ENCODE measurements around the gene EGFLAM. TPM values are rescaled to one million over a fixed set of nuclear protein-coding genes. Genes with fewer than 3 reads are reported as not detected.

EGFLAM gene
- total and polyA plus RNA-seq, 2 experiments from 2014 or later: 6.5 to 9.0 TPM

DNA sequence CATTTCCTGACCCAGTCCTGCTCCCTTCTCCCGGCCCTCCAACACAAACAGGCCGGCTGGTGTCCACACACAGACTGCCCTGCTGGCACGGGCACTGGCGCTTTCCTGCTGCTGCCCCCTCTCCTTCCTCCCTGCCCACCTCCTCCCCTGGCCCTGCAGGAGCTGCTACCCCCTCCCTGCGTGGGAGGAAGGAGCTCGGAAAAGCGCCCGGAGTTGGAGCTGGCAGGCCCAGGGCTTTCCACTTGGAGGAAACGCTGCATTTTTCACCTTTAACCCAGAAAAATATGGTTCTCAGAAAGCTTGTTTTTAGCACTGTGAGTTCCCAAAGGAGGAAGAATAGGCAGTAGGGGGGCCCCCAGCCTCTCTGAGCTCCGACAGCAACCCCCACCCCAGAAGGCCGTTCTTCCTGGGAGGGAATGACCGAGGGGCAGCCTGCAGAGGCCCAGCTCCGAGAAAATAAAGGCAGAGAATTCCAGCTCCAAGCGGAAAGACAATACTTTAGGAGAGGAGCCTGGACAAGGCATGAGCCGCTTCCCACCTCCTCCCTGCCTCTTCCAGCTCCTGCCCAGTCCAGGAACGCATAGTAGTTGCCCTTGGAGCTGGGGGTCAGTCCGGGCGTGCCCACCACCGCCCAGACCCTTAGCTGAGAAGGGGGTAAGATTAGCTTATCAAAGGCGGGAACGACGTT lies 209.1 kb downstream of the EGFLAM start:
- Histone ChIP-seq H2AFZ (no peak overlapping the region), H3K9me3 (ENCODE audit: low read depth) (no peaks in the 10 kb centered on the region)

DNA sequence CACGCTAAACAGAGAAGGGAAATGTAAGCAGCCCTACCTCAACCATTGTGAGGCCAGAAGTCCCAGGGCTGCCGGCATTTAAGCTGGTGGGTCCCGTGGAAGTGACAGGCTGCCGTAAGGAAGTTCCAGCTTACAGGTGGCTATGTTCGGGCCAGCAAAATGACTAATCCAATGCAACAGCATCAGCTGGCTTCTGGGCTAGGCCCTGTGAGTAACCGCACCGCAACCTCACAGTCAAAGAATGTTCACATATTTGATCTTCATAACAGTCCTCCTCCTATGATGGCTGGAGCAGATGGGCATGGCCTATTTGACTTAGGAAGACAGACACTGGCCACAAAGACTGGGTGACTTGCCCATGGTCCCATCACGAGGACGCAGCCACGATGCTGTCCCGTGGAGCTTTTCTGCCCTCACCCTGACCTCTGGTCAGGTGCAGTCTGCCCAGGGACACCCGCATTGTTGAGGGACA lies 209.9 kb downstream of the EGFLAM start:
- Histone ChIP-seq H3K27ac (peak overlapping the region; percentile 73), H3K9me2 (replicated peaks; ENCODE audit: insufficient read depth) (no peaks in the 10 kb centered on the region), H3K79me2 (no peaks in the 10 kb centered on the region), H3K27me3 (no peaks in the 10 kb centered on the region), H4K20me1 (ENCODE audit: insufficient read depth, poor library complexity, severe bottlenecking) (no peaks in the 10 kb centered on the region), H3K4me3 (no peak overlapping the region), H3K36me3 (replicated peaks; ENCODE audit: insufficient read depth, low read depth) (no peaks in the 10 kb centered on the region), H3K4me2 (no peak overlapping the region), H3K4me1 (ENCODE audit: insufficient read depth) (peaks cover 41% of the 10 kb centered on the region), H3K9me3 (ENCODE audit: low read depth) (no peaks in the 10 kb centered on the region), H2AFZ (no peak overlapping the region)
- DNase-seq (ENCODE audit: low spot score): no peak
- WGBS (ENCODE audit: low lambda C conversion rate, missing lambda C conversion rate): 93% methylated on average over 12 of the region's 12 CpGs
- TF ChIP-seq EZH2 (IDR thresholded peaks at IDR 0.05; ENCODE audit: borderline replicate concordance): no peak
- no peak for TF ChIP-seq EZH2phosphoT487 (IDR thresholded peaks at IDR 0.05; ENCODE audit: low read depth, severe bottlenecking, unreplicated experiment)
- TF ChIP-seq, protein P1, sequence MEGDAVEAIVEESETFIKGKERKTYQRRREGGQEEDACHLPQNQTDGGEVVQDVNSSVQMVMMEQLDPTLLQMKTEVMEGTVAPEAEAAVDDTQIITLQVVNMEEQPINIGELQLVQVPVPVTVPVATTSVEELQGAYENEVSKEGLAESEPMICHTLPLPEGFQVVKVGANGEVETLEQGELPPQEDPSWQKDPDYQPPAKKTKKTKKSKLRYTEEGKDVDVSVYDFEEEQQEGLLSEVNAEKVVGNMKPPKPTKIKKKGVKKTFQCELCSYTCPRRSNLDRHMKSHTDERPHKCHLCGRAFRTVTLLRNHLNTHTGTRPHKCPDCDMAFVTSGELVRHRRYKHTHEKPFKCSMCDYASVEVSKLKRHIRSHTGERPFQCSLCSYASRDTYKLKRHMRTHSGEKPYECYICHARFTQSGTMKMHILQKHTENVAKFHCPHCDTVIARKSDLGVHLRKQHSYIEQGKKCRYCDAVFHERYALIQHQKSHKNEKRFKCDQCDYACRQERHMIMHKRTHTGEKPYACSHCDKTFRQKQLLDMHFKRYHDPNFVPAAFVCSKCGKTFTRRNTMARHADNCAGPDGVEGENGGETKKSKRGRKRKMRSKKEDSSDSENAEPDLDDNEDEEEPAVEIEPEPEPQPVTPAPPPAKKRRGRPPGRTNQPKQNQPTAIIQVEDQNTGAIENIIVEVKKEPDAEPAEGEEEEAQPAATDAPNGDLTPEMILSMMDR (IDR thresholded peaks at IDR 0.05; ENCODE audit: poor library complexity): no peak

More for the DNA sequence above, 209.1 kb downstream of the EGFLAM start:
- H3K36me3 ChIP-seq (replicated peaks; ENCODE audit: insufficient read depth, low read depth): no peaks in the 10 kb centered on the region
- H3K9me2 ChIP-seq (replicated peaks; ENCODE audit: insufficient read depth): no peaks in the 10 kb centered on the region
- no peak overlapping the region for H3K4me2 ChIP-seq
- H3K27ac ChIP-seq: peak overlapping the region; percentile 73
- peaks cover 41% of the 10 kb centered on the region for H3K4me1 ChIP-seq (ENCODE audit: insufficient read depth)
- no peaks in the 10 kb centered on the region for H4K20me1 ChIP-seq (ENCODE audit: insufficient read depth, poor library complexity, severe bottlenecking)
- H3K27me3 ChIP-seq: no peaks in the 10 kb centered on the region
- no peak overlapping the region for H3K4me3 ChIP-seq
- DNase-seq (ENCODE audit: low spot score): no peak
- H3K79me2 ChIP-seq: no peaks in the 10 kb centered on the region
- WGBS (ENCODE audit: low lambda C conversion rate, missing lambda C conversion rate): 58% methylated on average over 22 of the region's 22 CpGs
- no peak for TF ChIP-seq EZH2phosphoT487 (IDR thresholded peaks at IDR 0.05; ENCODE audit: low read depth, severe bottlenecking, unreplicated experiment)
- no peak for TF ChIP-seq EZH2 (IDR thresholded peaks at IDR 0.05; ENCODE audit: borderline replicate concordance)
- TF ChIP-seq, protein P1 (IDR thresholded peaks at IDR 0.05; ENCODE audit: poor library complexity): no peak

DNA sequence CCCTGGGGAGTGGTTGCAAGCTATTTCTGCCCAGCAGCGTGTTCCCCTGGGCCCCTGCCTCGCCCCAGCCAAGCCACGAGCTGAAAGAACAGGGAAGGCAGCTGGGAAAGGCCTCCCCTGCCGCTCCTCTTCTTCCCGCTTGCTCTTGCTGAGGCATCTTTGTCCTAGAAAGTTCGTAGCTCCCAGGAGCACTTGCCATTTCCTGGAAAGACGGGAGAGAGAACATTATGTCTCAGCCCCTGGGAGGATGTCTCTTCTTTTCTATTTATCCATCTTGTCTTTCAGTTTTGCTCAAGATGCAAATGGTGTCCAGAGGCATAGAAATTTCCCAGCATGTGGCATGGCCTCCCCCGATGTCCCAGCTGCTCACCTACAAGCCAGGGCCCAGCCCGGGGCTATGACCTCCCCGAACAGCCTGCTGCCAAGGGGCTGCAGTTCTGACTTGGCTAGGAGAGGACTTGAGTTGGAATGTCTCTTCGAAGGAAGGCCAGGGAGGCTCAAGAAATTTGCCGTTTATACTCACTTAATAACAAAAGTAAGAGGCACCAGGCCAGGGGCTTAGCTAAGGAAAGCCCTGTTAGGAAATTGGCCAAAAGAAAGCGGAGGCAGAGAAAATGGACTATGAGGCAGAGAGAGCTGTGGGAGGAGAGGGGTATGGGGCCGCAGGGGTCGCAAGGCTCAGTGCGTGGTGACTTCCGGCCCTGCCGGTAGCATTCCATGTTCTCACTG lies 210.8 kb downstream of the EGFLAM start:
- peak overlapping the region; percentile 59 for H3K4me2 ChIP-seq
- H3K9me2 ChIP-seq (replicated peaks; ENCODE audit: insufficient read depth): no peaks in the 10 kb centered on the region
- H3K79me2 ChIP-seq: no peaks in the 10 kb centered on the region
- H3K9me3 ChIP-seq (ENCODE audit: low read depth): no peaks in the 10 kb centered on the region
- H4K20me1 ChIP-seq (ENCODE audit: insufficient read depth, poor library complexity, severe bottlenecking): no peaks in the 10 kb centered on the region
- WGBS (ENCODE audit: low lambda C conversion rate, missing lambda C conversion rate): 72% methylated on average over 18 of the region's 18 CpGs
- H2AFZ ChIP-seq: no peak overlapping the region
- H3K27me3 ChIP-seq: no peaks in the 10 kb centered on the region
- TF ChIP-seq EZH2phosphoT487 (IDR thresholded peaks at IDR 0.05; ENCODE audit: low read depth, severe bottlenecking, unreplicated experiment) (no peak), EZH2 (IDR thresholded peaks at IDR 0.05; ENCODE audit: borderline replicate concordance) (no peak)
- TF ChIP-seq, protein P1 (IDR thresholded peaks at IDR 0.05; ENCODE audit: poor library complexity): no peak
- peaks cover 35% of the 10 kb centered on the region for H3K4me1 ChIP-seq (ENCODE audit: insufficient read depth)
- H3K4me3 ChIP-seq: no peak overlapping the region
- no peak for DNase-seq (ENCODE audit: low spot score)
- peak overlapping the region; percentile 73 for H3K27ac ChIP-seq
- H3K36me3 ChIP-seq (replicated peaks; ENCODE audit: insufficient read depth, low read depth): no peaks in the 10 kb centered on the region
